Small intestine (tissue), 7 donors: ENCODE data around the gene ZNF365. TPM values are rescaled to one million over a fixed set of nuclear protein-coding genes. Genes with fewer than 3 reads are reported as not detected.
"Not testable (repeated sequence)": the region's sequence is repeated elsewhere in the genome, so short reads cannot be mapped to it uniquely, and the experiment has no call there.

Experiments used
- DNase-seq, 2 donors: peaks; one replicate each; pipeline versions ENCODE4 v3.0.0 to v3.0.0-alpha.2; 2013
- FAIRE-seq: peaks from 2 replicates; lab custom pipeline; 2012; peaks lifted over from hg19 to GRCh38; lab: Jason Lieb, UNC
- H3K27ac ChIP-seq, 3 donors: one replicate each; pipeline ENCODE4 v1.5.1; 2013; ENCODE audit warnings: low read length in 2 of 3, mild to moderate bottlenecking in 2 of 3, control low read depth in 1 of 3, inconsistent platforms in 1 of 3, low read depth in 1 of 3, moderate library complexity in 1 of 3
- H3K27me3 ChIP-seq, 3 donors: one replicate each; pipeline ENCODE4 v1.6.1; 2013; ENCODE audit warnings: low read length in 3 of 3, inconsistent platforms in 1 of 3; ENCODE audit not compliant: control insufficient read depth in 3 of 3, insufficient read depth in 3 of 3
- H3K36me3 ChIP-seq, 3 donors: one replicate each; pipeline ENCODE4 v1.6.1; 2013; ENCODE audit warnings: low read length in 3 of 3, inconsistent platforms in 1 of 3, low read depth in 1 of 3, mild to moderate bottlenecking in 1 of 3, moderate library complexity in 1 of 3; ENCODE audit not compliant: control insufficient read depth in 3 of 3, insufficient read depth in 2 of 3
- H3K4me1 ChIP-seq, 3 donors: one replicate each; pipeline ENCODE4 v1.6.1; 2013; ENCODE audit warnings: low read length in 2 of 3, inconsistent platforms in 1 of 3, low read depth in 1 of 3, mild to moderate bottlenecking in 1 of 3, moderate library complexity in 1 of 3; ENCODE audit not compliant: control insufficient read depth in 3 of 3, insufficient read depth in 2 of 3
- H3K4me3 ChIP-seq, 3 donors: one replicate each; pipeline ENCODE4 v1.5.1; 2013; ENCODE audit warnings: low read length in 3 of 3, control low read depth in 1 of 3, inconsistent platforms in 1 of 3, low read depth in 1 of 3, mild to moderate bottlenecking in 1 of 3, moderate library complexity in 1 of 3
- H3K9me3 ChIP-seq, 2 donors: one replicate each; pipeline ENCODE4 v1.6.1; 2013; ENCODE audit warnings: low read depth in 1 of 2, low read length in 1 of 2; ENCODE audit not compliant: control insufficient read depth in 2 of 2, insufficient read depth in 1 of 2
- WGBS, 3 donors: extraction: QIAGEN DNeasy Blood & Tissue Kit; methylation state at CpG; one replicate each; pipeline ENCODE4 v1.1.7; 2013; 5-methylcytosine and 5-hydroxymethylcytosine counted together
- polyA plus RNA-seq, 4 donors: library from polyadenylated mRNA; stranded (reverse) in 3 of 4; unstranded in 1 of 4; fragments of 200-250 nt in 3 of 4; fragments of 120-200 nt in 1 of 4; gene quantifications; one replicate each; pipeline versions ENCODE4 v1.2.1 to v1.2.3, GENCODE V29; 2013
- donor health status: healthy with polysubstance abuse.
- donor health status: control.
- donor health status: control.
- donor health status: Bipolar disorder and iron deficiency.
- donor health status: healthy.

Gene ZNF365
- polyA plus RNA-seq, 4 donors: 0.21 TPM; not detected in 2

DNA sequence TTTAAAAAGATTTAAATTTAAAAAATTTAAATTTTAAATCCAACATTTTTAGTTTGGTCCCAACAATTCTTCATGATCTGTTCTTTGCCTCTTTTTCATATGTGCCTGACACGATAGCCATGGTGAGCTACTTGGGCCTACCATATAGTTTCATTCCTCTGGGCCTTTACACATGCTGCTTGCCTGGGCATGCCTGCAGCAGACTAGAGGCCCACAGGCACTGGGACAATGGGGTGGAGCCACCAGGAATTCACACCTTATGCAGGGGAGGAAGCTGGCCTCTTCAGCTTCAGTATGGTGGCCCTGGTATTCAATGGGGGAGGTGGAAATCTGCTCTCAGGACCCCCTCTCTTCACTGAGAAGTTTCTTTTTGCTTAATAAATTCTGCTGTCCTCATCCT, 37.8 kb upstream of the ZNF365 start:
- no peak for DNase-seq
- H3K36me3 ChIP-seq: no peaks in the 10 kb centered on the region
- H3K9me3 ChIP-seq: no peaks in the 10 kb centered on the region
- FAIRE-seq: no peak
- H3K27me3 ChIP-seq: peaks cover 0 to 2% (median 0%) of the 10 kb centered on the region in 3 donors
- H3K4me1 ChIP-seq: no peaks in the 10 kb centered on the region
- no peak overlapping the region for H3K4me3 ChIP-seq
- no peak overlapping the region for H3K27ac ChIP-seq
- 90 to 97% (median 90%) methylated on average over 1 of the region's 1 CpG for WGBS, 3 donors

DNA sequence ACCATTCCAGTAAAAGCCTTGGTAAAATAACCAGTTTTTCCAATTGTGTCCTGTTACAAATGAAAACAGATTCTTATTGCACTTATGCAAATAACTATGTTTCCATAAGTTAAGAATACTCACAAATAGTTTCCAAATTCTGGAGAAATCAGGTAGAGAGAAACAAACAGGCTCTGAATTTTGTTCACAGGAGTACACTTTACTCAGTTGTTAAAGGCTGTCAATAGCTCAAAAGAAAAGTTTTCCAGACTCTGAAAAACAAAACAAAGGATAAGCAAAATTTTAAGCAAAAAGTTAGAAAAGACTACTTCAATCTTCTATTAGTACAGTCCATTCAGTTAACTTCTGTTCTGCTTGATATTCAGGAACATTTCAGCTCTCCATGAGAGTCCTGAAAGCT, 32.8 kb upstream of the ZNF365 start:
- Histone ChIP-seq H3K9me3 (peaks cover 0 to 22% of the 10 kb centered on the region in 2 donors), H3K4me1 (no peaks in the 10 kb centered on the region), H3K27me3 (no peaks in the 10 kb centered on the region), H3K36me3 (no peaks in the 10 kb centered on the region), H3K4me3 (no peak overlapping the region), H3K27ac (no peak overlapping the region)
- DNase-seq (no peak), FAIRE-seq (no peak)

DNA sequence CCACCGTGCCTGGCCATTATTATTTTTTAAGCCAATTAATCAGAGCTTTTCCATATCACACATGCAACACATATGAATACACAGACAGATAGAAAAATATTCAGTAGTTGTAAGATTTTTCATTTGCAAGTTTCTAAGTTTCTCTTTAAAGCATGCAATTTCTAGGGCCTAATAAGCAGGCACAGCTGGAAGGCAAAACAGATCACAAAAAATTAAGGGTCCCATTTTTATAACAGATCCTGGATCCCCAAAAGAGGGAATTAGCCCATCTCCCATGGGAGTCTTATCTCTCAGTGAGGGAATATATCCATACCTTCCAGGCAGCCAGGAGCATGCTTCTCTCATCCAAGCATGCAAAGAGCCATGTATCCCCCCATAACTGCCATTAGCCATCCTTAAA, 31.2 kb upstream of the ZNF365 start:
- Histone ChIP-seq H3K4me1 (no peaks in the 10 kb centered on the region), H3K36me3 (no peaks in the 10 kb centered on the region), H3K4me3 (no peak overlapping the region), H3K27ac (no peak overlapping the region), H3K9me3 (peaks cover 0 to 30% of the 10 kb centered on the region in 2 donors), H3K27me3 (no peaks in the 10 kb centered on the region)
- WGBS, 3 donors: 94 to 97% (median 96%) methylated on average over 1 of the region's 1 CpG
- FAIRE-seq (no peak), DNase-seq (no peak)

DNA sequence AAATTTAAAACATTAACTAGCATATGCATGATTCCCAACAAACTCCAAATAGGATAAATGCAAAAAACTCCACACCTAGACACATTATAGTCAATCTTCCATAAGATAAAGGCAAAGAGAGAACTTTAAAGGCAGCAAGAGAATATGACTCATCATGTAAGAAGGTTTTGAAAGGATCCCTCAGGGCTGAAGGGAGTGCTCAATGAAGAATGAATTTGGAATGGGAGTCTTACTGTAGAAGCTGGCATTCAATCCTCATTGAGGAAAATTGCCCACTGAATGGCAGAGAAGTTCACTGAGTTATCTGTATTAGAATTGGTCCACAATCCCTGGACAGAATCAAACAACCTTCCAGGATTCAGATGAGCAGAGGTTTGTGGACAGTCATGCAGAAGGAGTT, 26.1 kb upstream of the ZNF365 start:
- Histone ChIP-seq H3K27ac (no peak overlapping the region), H3K4me3 (no peak overlapping the region), H3K36me3 (no peaks in the 10 kb centered on the region), H3K9me3 (peaks cover 0 to 37% of the 10 kb centered on the region in 2 donors), H3K4me1 (no peaks in the 10 kb centered on the region), H3K27me3 (no peaks in the 10 kb centered on the region)
- FAIRE-seq (no peak), DNase-seq (no peak)

DNA sequence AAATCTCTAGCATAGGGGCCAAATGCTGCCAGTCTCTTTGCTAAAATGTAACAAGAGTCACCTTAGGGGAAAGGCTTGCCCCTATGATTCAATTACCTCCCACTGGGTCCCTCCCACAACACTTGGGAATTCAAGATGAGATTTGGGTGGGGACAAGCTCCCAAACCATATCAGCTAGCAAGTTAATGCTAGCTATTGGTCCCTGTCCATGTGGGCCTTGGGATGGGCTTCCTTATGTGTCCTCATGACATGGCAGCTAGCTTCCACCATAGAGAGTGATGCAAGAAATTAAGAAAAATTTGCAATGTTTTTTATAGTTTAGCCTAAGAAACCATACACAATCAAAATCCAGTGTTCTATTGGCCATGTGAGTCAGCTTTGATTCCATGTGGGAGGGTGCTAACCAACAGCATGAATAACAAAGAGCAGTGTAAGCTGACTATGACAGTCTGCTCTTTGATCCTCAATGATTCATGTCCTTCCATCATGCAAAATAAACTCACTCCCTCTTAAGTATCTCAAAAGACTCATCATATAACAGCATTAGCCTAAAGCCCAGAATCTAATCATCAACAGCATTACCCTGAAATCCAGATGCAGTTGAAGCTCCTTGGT, 21.7 kb upstream of the ZNF365 start:
- Histone ChIP-seq H3K4me3 (no peak overlapping the region), H3K9me3 (peaks cover 0 to 16% of the 10 kb centered on the region in 2 donors), H3K27me3 (no peaks in the 10 kb centered on the region), H3K36me3 (no peaks in the 10 kb centered on the region), H3K27ac (no peak overlapping the region), H3K4me1 (no peaks in the 10 kb centered on the region)
- FAIRE-seq (no peak), DNase-seq (no peak)

DNA sequence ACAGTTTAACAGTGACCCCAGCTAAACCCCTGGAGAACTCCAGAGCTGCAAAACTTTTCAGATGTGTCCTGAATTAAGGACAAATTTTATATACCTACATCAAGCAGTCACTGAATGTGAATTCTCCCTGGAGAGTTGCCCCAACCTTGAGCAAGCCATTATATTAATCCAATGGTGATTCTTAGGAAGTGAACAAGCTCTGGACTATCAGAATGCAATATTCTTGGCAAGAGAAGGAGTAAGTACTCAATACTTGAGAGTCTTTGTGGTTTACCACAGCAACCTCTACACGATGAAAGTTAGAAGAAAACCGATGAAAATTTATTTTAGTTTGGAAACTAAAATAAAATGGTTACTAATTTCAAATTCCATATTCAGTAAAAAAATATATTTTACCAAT, 19.3 kb upstream of the ZNF365 start:
- peaks cover 0 to 9% of the 10 kb centered on the region in 2 donors for H3K9me3 ChIP-seq
- DNase-seq (no peak), FAIRE-seq (no peak)
- no peak overlapping the region for H3K27ac ChIP-seq
- H3K27me3 ChIP-seq: no peaks in the 10 kb centered on the region
- H3K4me1 ChIP-seq: no peaks in the 10 kb centered on the region
- 65 to 86% (median 69%) methylated on average over 2 of the region's 2 CpGs for WGBS, 3 donors
- H3K36me3 ChIP-seq: no peaks in the 10 kb centered on the region
- no peak overlapping the region for H3K4me3 ChIP-seq

DNA sequence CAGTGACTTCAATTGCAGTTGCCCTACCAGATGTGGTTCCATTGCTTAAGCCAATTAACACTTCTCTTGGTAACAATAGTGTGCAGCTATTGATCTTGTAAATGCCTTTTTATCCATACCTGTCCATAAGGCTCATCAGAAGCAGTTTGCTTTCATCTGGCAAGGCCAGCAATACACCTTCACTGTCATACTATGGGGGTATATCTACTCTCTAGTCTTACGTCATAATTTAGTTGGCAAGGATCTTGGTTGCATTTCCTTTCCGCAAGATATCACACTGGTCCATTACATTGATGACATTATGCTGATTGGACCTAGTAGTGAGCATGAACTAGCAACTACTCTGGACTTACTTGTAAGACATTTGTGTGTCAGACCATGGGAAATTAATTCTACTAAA, 17.7 kb upstream of the ZNF365 start:
- no peak for DNase-seq
- no peaks in the 10 kb centered on the region for H3K36me3 ChIP-seq
- no peak overlapping the region for H3K4me3 ChIP-seq
- H3K9me3 ChIP-seq: peaks cover 0 to 7% of the 10 kb centered on the region in 2 donors
- no peaks in the 10 kb centered on the region for H3K4me1 ChIP-seq
- FAIRE-seq: no peak
- WGBS, 3 donors: 90 to 97% (median 90%) methylated on average over 2 of the region's 2 CpGs
- H3K27ac ChIP-seq: no peak overlapping the region
- H3K27me3 ChIP-seq: no peaks in the 10 kb centered on the region

DNA sequence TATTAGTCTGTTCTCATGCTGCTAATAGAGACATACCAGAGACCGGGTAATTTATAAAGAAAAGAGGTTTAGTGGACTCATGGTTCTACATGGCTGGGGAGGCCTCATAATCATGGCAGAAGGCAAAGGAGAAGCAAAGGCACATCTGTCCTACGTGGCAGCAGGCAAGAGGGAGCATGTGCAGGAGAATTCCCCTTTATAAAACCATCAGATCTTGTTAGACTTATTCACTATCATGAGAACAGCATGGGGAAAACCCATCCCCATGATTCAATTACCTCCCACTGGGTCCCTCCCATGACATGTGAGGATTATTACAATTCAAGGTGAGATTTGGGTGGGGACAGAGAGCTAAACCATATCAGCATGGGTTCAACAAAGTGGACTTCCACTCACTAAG, 16.0 kb upstream of the ZNF365 start:
- 57 to 75% (median 74%) methylated on average over 2 of the region's 2 CpGs for WGBS, 3 donors
- DNase-seq, H3K27ac ChIP-seq, H3K4me1 ChIP-seq, H3K27me3 ChIP-seq, H3K4me3 ChIP-seq, H3K9me3 ChIP-seq, H3K36me3 ChIP-seq, FAIRE-seq: not testable (repeated sequence)

DNA sequence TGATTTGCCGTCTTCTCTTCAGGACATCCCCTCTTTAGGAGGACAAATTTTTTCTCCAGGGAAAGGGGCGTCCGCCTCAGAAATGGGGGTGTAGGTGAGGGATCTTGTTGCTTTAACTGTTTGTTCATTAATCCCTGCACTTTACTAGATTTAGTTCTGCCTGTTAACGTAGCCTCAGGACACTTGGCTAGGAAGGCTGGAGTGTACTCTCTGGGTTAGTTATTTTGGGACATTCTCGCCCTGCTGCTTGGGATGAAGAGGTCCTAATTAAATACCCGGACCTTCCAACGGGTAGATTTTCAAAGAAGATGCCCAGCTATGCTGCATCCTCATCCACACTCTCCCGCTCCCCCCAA, 552 bp upstream of the ZNF365 start:
- Histone ChIP-seq H3K4me3 (peak overlapping the region in 1 of 3 donors; percentile 18), H3K36me3 (no peaks in the 10 kb centered on the region), H3K27me3 (peaks cover 0 to 27% (median 10%) of the 10 kb centered on the region in 3 donors), H3K27ac (no peak overlapping the region), H3K4me1 (no peaks in the 10 kb centered on the region), H3K9me3 (no peaks in the 10 kb centered on the region)
- WGBS, 3 donors: 34 to 40% (median 34%) methylated on average over 8 of the region's 8 CpGs
- DNase-seq (no peak), FAIRE-seq (no peak)
